D721Med (cell line): ENCODE measurements around the gene POLR2J.

ENCODE experiments used
- DNase-seq: peaks from one replicate; pipeline ENCODE4 v3.0.0; 2011; ENCODE audit warnings: low spot score; ENCODE audit not compliant: insufficient read length
- FAIRE-seq: peaks from 2 replicates; lab custom pipeline; 2011; peaks lifted over from hg19 to GRCh38; lab: Jason Lieb, UNC
- TF ChIP-seq, protein P1 (sequence below): IDR thresholded peaks from 2 replicates; pipeline ENCODE4 v1.5.1; 2012; ENCODE audit warnings: mild to moderate bottlenecking, control low read depth; ENCODE audit not compliant: insufficient read depth; ENCODE audit errors: missing control alignments

The POLR2J gene

GRCh38 chr7:102431617-102432298 lies 47.0 kb downstream of the POLR2J start:
- FAIRE-seq = no peak
- TF ChIP-seq, protein P1, sequence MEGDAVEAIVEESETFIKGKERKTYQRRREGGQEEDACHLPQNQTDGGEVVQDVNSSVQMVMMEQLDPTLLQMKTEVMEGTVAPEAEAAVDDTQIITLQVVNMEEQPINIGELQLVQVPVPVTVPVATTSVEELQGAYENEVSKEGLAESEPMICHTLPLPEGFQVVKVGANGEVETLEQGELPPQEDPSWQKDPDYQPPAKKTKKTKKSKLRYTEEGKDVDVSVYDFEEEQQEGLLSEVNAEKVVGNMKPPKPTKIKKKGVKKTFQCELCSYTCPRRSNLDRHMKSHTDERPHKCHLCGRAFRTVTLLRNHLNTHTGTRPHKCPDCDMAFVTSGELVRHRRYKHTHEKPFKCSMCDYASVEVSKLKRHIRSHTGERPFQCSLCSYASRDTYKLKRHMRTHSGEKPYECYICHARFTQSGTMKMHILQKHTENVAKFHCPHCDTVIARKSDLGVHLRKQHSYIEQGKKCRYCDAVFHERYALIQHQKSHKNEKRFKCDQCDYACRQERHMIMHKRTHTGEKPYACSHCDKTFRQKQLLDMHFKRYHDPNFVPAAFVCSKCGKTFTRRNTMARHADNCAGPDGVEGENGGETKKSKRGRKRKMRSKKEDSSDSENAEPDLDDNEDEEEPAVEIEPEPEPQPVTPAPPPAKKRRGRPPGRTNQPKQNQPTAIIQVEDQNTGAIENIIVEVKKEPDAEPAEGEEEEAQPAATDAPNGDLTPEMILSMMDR = no peak
- no peak for DNase-seq

DNA sequence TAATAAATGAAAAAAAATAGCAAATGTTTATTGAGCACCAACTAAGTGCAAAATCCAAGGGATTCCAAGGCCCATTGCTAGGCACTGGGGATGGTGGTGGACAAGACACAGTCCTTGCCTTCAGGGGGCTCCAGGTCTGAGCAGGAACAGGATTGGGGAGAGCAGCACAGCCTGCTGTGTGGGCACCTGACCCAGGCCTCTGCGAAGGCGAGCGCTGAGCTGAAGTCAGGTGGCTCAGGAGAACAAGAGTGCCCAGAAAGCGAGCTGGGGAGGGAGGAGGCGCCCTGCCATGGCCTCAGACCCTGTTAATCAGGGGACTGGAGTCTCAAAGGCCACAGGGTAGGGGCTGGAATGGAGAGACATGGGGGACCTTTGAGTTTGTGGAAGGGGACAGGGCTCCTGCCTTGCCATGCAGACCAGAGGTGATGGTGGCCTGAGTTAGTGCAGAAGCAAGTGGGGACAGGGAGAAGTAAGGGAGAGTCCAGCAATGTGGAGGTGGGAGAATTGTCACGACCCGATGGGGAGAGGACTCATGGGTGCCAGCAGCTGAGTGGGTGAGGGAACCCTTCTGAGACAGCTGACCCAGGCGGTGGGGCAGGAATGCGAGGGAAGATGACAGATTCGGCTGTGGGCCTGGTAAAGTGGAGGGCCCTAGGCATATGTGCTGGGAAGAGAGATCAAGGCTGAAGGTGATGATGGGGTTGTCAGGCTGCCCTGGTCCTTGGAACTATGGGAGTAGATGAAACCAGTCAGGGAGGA lies 49.4 kb downstream of the POLR2J start:
- FAIRE-seq = no peak
- TF ChIP-seq, protein P1 = no peak
- peak; percentile 5 for DNase-seq

GRCh38 chr7:102427019-102427405 lies 51.7 kb downstream of the POLR2J start:
- FAIRE-seq (no peak), DNase-seq (no peak)
- TF ChIP-seq, protein P1 = no peak

DNA sequence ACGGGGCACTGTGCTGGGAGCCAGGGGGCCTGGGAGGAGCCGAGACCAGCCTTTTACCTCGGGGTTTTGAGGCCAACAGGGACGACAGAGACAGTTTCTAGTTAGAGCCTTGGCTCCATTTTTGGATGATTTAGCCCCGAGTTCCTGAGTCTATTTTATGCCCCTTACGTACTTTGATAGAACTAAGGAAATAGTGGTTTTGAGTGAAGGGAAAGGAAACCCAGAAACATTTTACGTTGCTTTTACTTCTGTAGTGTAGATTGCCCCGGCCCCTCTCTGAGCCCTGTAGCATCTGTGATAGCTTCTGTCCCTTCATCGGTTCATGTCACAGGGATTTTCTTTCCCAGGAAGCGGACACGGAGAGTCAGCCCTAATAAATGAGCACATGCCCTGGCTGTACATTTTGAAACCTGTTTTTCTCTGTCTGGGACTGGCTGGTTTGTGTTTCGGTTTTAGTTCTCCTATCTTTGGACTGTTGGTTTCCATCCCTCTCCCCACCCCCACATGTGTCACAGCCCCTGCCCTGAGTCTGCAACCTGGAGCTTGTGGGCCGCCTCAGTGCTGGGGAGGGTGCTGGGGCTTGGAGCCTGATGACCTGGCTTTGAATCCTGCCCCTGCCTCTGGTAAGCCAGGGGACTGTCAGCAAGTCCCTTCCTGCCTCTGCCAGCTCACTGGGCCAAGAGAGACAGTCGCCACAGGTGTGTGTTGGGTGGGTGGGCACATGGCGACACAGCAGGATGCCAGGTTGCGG lies 52.3 kb downstream of the POLR2J start:
- TF ChIP-seq, protein P1 = no peak
- DNase-seq = peak; percentile 6
- no peak for FAIRE-seq

- TF ChIP-seq, protein P1 = no peak
- DNase-seq = peak; percentile 2
- no peak for FAIRE-seq
Observed at GRCh38 chr7:102425639-102426267, 53.0 kb downstream of the POLR2J start.

DNA sequence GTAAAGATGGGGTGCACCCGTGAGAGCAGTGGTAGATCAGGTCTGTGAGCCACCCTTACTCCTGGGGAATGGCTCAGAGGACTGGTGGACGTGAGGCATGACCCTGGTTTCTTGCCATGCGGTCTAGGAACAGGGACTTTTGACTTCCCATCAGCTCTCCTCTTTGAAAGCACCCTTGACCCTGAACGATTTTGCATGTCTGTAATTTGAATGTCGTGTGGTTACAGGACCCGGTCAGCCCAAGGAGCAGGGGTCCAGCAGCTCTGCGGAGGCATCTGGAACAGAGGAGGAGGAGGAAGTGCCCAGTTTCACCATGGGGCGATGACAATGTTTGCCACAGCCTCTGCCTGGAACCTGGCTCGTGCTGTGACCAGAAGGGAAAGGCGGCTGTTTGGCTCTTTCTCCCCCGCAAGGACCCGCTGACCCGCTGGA lies 53.9 kb downstream of the POLR2J start:
- TF ChIP-seq, protein P1 = no peak
- FAIRE-seq (no peak), DNase-seq (no peak)
